H9 (cell line): ENCODE data around the gene TLE4. TPM values are rescaled to one million over a fixed set of nuclear protein-coding genes. Genes with fewer than 3 reads are reported as not detected.
A peak's percentile ranks its signal among the peaks of the same experiment; 100 is the strongest.

Source experiments
- DNase-seq: peaks from one replicate; pipeline ENCODE4 v3.0.0-alpha.2; 2017
- H2AFZ ChIP-seq: one replicate; pipeline ENCODE4 v1.6.1; 2013; ENCODE audit warnings: mild to moderate bottlenecking, low read length, control low read depth, moderate library complexity
- H2AK5ac ChIP-seq: 2 replicates; pipeline ENCODE4 v1.6.1; 2013; ENCODE audit warnings: low read length, control low read depth, mixed read lengths; ENCODE audit not compliant: insufficient read length
- H2BK120ac ChIP-seq: one replicate; pipeline ENCODE4 v1.6.1; 2013; ENCODE audit warnings: low read depth, mild to moderate bottlenecking, low read length, control low read depth, inconsistent platforms; ENCODE audit not compliant: poor library complexity, severe bottlenecking
- H2BK12ac ChIP-seq: 2 replicates; pipeline ENCODE4 v1.6.1; 2013; ENCODE audit warnings: low read length, control low read depth, mixed read lengths, low read depth; ENCODE audit not compliant: insufficient read length
- H2BK15ac ChIP-seq: 2 replicates; pipeline ENCODE4 v1.6.1; 2013; ENCODE audit warnings: low read depth, low read length, control low read depth
- H2BK20ac ChIP-seq: one replicate; pipeline ENCODE4 v1.6.1; 2013; ENCODE audit warnings: low read depth, mild to moderate bottlenecking, low read length, control low read depth, inconsistent platforms; ENCODE audit not compliant: poor library complexity, severe bottlenecking
- H2BK5ac ChIP-seq: 2 replicates; pipeline ENCODE4 v1.6.1; 2013; ENCODE audit warnings: low read length, control low read depth, mixed read lengths; ENCODE audit not compliant: insufficient read length
- H3K14ac ChIP-seq: 2 replicates; pipeline ENCODE4 v1.6.1; 2013; ENCODE audit warnings: low read length, control low read depth; ENCODE audit not compliant: insufficient read depth
- H3K18ac ChIP-seq: 2 replicates; pipeline ENCODE4 v1.6.1; 2013; ENCODE audit warnings: low read depth, mild to moderate bottlenecking, mixed read lengths, low read length, control low read depth; ENCODE audit not compliant: insufficient read length
- H3K23ac ChIP-seq: 2 replicates; pipeline ENCODE4 v1.6.1; 2013; ENCODE audit warnings: low read length, control low read depth, mixed read lengths, low read depth; ENCODE audit not compliant: insufficient read length
- H3K23me2 ChIP-seq: 2 replicates; pipeline ENCODE4 v1.6.1; 2013; ENCODE audit warnings: low read depth, mild to moderate bottlenecking, mixed read lengths, low read length, control low read depth; ENCODE audit not compliant: insufficient read length, poor library complexity, severe bottlenecking
- H3K27ac ChIP-seq: 2 replicates; pipeline ENCODE4 v1.5.1; 2013; ENCODE audit warnings: low read length, control low read depth, mixed read lengths, low read depth; ENCODE audit not compliant: insufficient read length
- H3K27me3 ChIP-seq: 2 replicates; pipeline ENCODE4 v1.6.1; 2013; ENCODE audit warnings: low read length, control low read depth, inconsistent platforms; ENCODE audit not compliant: insufficient read depth
- H3K4ac ChIP-seq: 2 replicates; pipeline ENCODE4 v1.6.1; 2013; ENCODE audit warnings: low read depth, mild to moderate bottlenecking, control low read depth, inconsistent platforms, low read length, moderate library complexity
- H3K4me1 ChIP-seq: 2 replicates; pipeline ENCODE4 v1.6.1; 2013; ENCODE audit warnings: low read length, control low read depth, inconsistent platforms; ENCODE audit not compliant: insufficient read depth
- H3K4me2 ChIP-seq: 2 replicates; pipeline ENCODE4 v1.6.1; 2013; ENCODE audit warnings: low read length, control low read depth, mixed read lengths; ENCODE audit not compliant: insufficient read length, insufficient read depth
- H3K56ac ChIP-seq: 2 replicates; pipeline ENCODE4 v1.6.1; 2013; ENCODE audit warnings: low read depth, mild to moderate bottlenecking, mixed read lengths, low read length, control low read depth; ENCODE audit not compliant: insufficient read length
- H3K79me1 ChIP-seq: 2 replicates; pipeline ENCODE4 v1.6.1; 2013; ENCODE audit warnings: low read depth, mild to moderate bottlenecking, moderate library complexity, low read length, control low read depth, inconsistent platforms; ENCODE audit not compliant: insufficient read depth, poor library complexity, severe bottlenecking
- H3K79me2 ChIP-seq: 2 replicates; pipeline ENCODE4 v1.6.1; 2013; ENCODE audit warnings: low read length, control low read depth, inconsistent platforms; ENCODE audit not compliant: insufficient read depth
- H3K9ac ChIP-seq: 2 replicates; pipeline ENCODE4 v1.6.1; 2013; ENCODE audit warnings: low read length, control low read depth, mixed read lengths; ENCODE audit not compliant: insufficient read length; ENCODE audit errors: extremely low read depth
- H3K9me3 ChIP-seq: one replicate; pipeline ENCODE4 v1.6.1; 2013; ENCODE audit warnings: low read depth, low read length, inconsistent platforms; ENCODE audit not compliant: control insufficient read depth
- H3T11ph ChIP-seq: one replicate; pipeline ENCODE4 v1.6.1; 2013; ENCODE audit warnings: mild to moderate bottlenecking, low read length, control low read depth, inconsistent platforms
- H4K20me1 ChIP-seq: one replicate; pipeline ENCODE4 v1.6.1; 2013; ENCODE audit not compliant: control insufficient read depth, insufficient read length, insufficient read depth
- H4K5ac ChIP-seq: 2 replicates; pipeline ENCODE4 v1.6.1; 2013; ENCODE audit warnings: low read depth, mild to moderate bottlenecking, mixed read lengths, low read length, control low read depth; ENCODE audit not compliant: insufficient read length
- H4K8ac ChIP-seq: replicated peaks from 2 replicates; pipeline ENCODE4 v1.6.1; 2013; ENCODE audit warnings: low read length, control low read depth, mixed read lengths, low read depth; ENCODE audit not compliant: insufficient read length
- H4K91ac ChIP-seq: 2 replicates; pipeline ENCODE4 v1.6.1; 2013; ENCODE audit warnings: low read depth, mild to moderate bottlenecking, moderate library complexity, mixed read lengths, low read length, control low read depth; ENCODE audit not compliant: insufficient read length
- H3K27ac Mint-ChIP-seq, 3 experiments: 2 replicates in 2 of 3; 3 replicates in 1 of 3; pipeline ENCODE4 v1.8.0; 2020 to 2021; ENCODE audit warnings: mixed read lengths in 3 of 3, mild to moderate bottlenecking in 1 of 3, moderate library complexity in 1 of 3
- H3K27me3 Mint-ChIP-seq: 2 replicates; pipeline ENCODE4 v1.8.0; 2021; ENCODE audit warnings: low read depth, mild to moderate bottlenecking, moderate library complexity, mixed read lengths
- H3K36me3 Mint-ChIP-seq, 3 experiments: 2 replicates in 2 of 3; 3 replicates in 1 of 3; pipeline ENCODE4 v1.8.0; 2020 to 2021; ENCODE audit warnings: low read depth in 3 of 3, mixed read lengths in 3 of 3; ENCODE audit not compliant: insufficient read depth in 1 of 3
- H3K4me1 Mint-ChIP-seq, 2 experiments: 2 replicates each; pipeline ENCODE4 v1.8.0; 2020; ENCODE audit warnings: mixed read lengths in 2 of 2
- H3K4me3 Mint-ChIP-seq, 2 experiments: 2 replicates in 1 of 2; 3 replicates in 1 of 2; pipeline ENCODE4 v1.8.0; 2020 to 2021; ENCODE audit warnings: mild to moderate bottlenecking in 2 of 2, mixed read lengths in 2 of 2, moderate library complexity in 1 of 2
- H3K9me3 Mint-ChIP-seq, 2 experiments: 2 replicates in 1 of 2; 3 replicates in 1 of 2; pipeline ENCODE4 v1.8.0; 2020; ENCODE audit warnings: mild to moderate bottlenecking in 2 of 2, mixed read lengths in 2 of 2, moderate library complexity in 1 of 2
- CTCF ChIP-seq: fragments of 200-600 bp; sonication (generic); conservative IDR thresholded peaks from 3 replicates; pipeline ENCODE4 v1.8.0; 2021; ENCODE audit warnings: antibody characterized with exemption, mild to moderate bottlenecking
- WGBS: extraction: QIAGEN DNeasy Blood & Tissue Kit; methylation state at CpG from one replicate; pipeline ENCODE4 v1.1.7; 2013; ENCODE audit warnings: missing lambda C conversion rate, low lambda C conversion rate, mixed read lengths; ENCODE audit not compliant: insufficient read length; ENCODE audit errors: extremely low coverage; 5-methylcytosine and 5-hydroxymethylcytosine counted together
- total RNA-seq: library from RNA; stranded (reverse); gene quantifications from 2 replicates; pipeline ENCODE4 v1.2.1, GENCODE V29; 2021

TLE4 gene
- total RNA-seq, 1 experiment from 2014 or later = 35.1 TPM

DNA sequence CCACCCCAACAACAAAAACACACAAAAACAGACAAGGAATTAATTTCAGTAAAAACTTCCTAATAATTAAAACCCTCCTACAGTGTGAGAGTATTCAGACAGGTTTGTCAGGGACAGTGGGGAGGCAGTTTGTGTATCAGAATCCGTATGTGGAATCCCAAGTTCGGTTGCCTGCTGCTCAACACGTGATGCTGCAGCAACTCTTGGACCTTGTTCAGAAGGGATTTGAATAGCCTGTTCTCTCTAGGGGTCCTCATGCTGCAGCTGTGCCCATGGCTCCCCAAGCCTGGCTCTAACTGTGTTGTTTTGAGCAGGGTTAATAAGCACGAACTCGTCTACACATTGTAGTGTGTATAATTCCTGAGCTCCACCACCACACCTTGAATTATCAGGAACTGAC lies 28.7 kb downstream of the TLE4 start:
- no peaks in the 10 kb centered on the region for H3K27me3 ChIP-seq
- H3K9me3 ChIP-seq = no peaks in the 10 kb centered on the region
- no peaks in the 10 kb centered on the region; the same call in 1 of the 2 replicates for H3K4me1 ChIP-seq
- Mint-ChIP-seq H3K4me3 (no peak overlapping the region), H3K36me3 (peaks cover 10 to 30% (median 19%) of the 10 kb centered on the region in 3 experiments), H3K27me3 (no peaks in the 10 kb centered on the region), H3K27ac (peak overlapping the region in 1 of 3 experiments; percentile 75; a peak in 1 of 7 replicates), H3K4me1 (no peaks in the 10 kb centered on the region), H3K9me3 (peaks cover 3 to 4% of the 10 kb centered on the region in 2 experiments; a peak in 3 of 5 replicates)
- no peak overlapping the region for H3K14ac ChIP-seq
- DNase-seq = no peak
- H3K23me2 ChIP-seq = no peaks in the 10 kb centered on the region
- H2BK20ac ChIP-seq = no peak overlapping the region
- H4K8ac ChIP-seq = no peak overlapping the region
- no peak overlapping the region for H2BK120ac ChIP-seq
- no peak overlapping the region for H4K5ac ChIP-seq
- H3K79me2 ChIP-seq = no peaks in the 10 kb centered on the region
- H3K79me1 ChIP-seq = peaks cover 7% of the 10 kb centered on the region
- no peak overlapping the region for H3K4ac ChIP-seq
- H3K23ac ChIP-seq = no peak overlapping the region
- H3K18ac ChIP-seq = no peak overlapping the region
- H2AFZ ChIP-seq = no peak overlapping the region
- no peak overlapping the region for H3K4me2 ChIP-seq
- no peak overlapping the region for H2BK5ac ChIP-seq
- H4K91ac ChIP-seq = no peak overlapping the region
- H2AK5ac ChIP-seq = no peak overlapping the region
- H4K20me1 ChIP-seq = no peaks in the 10 kb centered on the region
- no CpG with 5 or more reads among the region's 5 CpGs for WGBS
- no peak overlapping the region for H2BK12ac ChIP-seq
- H3K27ac ChIP-seq = no peak overlapping the region
- H3K9ac ChIP-seq = no peak overlapping the region
- H2BK15ac ChIP-seq = no peak overlapping the region
- H3T11ph ChIP-seq = no peak overlapping the region
- TF ChIP-seq CTCF = no peak
- H3K56ac ChIP-seq = no peak overlapping the region
